Effector memory CD8-positive, alpha-beta T cell (primary cell): Measurements from ENCODE around the gene RALGAPA2.
A peak's percentile ranks its signal among the peaks of the same experiment; 100 is the strongest.

Experiments used
- ATAC-seq: fragments of 150-1000 bp; cut with Tn5 transposase; replicated peaks from 2 replicates; pipeline ENCODE4 v1.10.0; 2021; ENCODE audit warnings: mild to moderate bottlenecking, moderate library complexity
- DNase-seq, 3 experiments: peaks; one replicate each; pipeline ENCODE4 v3.0.0; 2021
- H3K27ac Mint-ChIP-seq, 2 donors: one replicate each; pipeline ENCODE4 v1.8.0; 2022; ENCODE audit warnings: mild to moderate bottlenecking in 2 of 2, mixed read lengths in 2 of 2, moderate library complexity in 2 of 2
- H3K27me3 Mint-ChIP-seq, 2 donors: one replicate each; pipeline ENCODE4 v1.8.0; 2022; ENCODE audit warnings: mixed read lengths in 2 of 2
- H3K36me3 Mint-ChIP-seq: one replicate; pipeline ENCODE4 v1.8.0; 2022; ENCODE audit warnings: mild to moderate bottlenecking, moderate library complexity, mixed read lengths; ENCODE audit not compliant: insufficient read depth
- H3K4me1 Mint-ChIP-seq, 2 donors: one replicate each; pipeline ENCODE4 v1.8.0; 2022; ENCODE audit warnings: low read depth in 2 of 2, mixed read lengths in 2 of 2
- H3K4me3 Mint-ChIP-seq, 2 donors: one replicate each; pipeline ENCODE4 v1.8.0; 2022; ENCODE audit warnings: mild to moderate bottlenecking in 2 of 2, mixed read lengths in 2 of 2, moderate library complexity in 2 of 2
- H3K9me3 Mint-ChIP-seq, 2 donors: one replicate each; pipeline ENCODE4 v1.8.0; 2022; ENCODE audit warnings: mixed read lengths in 2 of 2

Gene RALGAPA2

GRCh38 chr20:20369250-20370093, 343.0 kb downstream of the RALGAPA2 start:
- ATAC-seq (no peak), DNase-seq (no peak)
- Mint-ChIP-seq H3K27ac (no peak overlapping the region), H3K27me3 (peaks cover 66 to 84% of the 10 kb centered on the region in 2 donors), H3K36me3 (peaks cover 3% of the 10 kb centered on the region), H3K9me3 (no peaks in the 10 kb centered on the region), H3K4me3 (peak overlapping the region; percentile 67 to 74), H3K4me1 (peaks cover 6 to 13% of the 10 kb centered on the region in 2 donors)

GRCh38 chr20:20368418-20369249, 343.8 kb downstream of the RALGAPA2 start:
- ATAC-seq = no peak

GRCh38 chr20:20367575-20368417, 344.6 kb downstream of the RALGAPA2 start, which contains the start of gene INSM1:
Gene INSM1, plus strand, starts transcription at chr20:20368104. Its CDS starts 164 bp downstream, at chr20:20368268.
- ATAC-seq = no peak
- DNase-seq = no peak
- Mint-ChIP-seq H3K27me3 (peaks cover 71 to 84% of the 10 kb centered on the region in 2 donors), H3K27ac (no peak within 1 kb of the TSS), H3K9me3 (no peaks in the 10 kb centered on the region), H3K4me3 (peak within 1 kb of the TSS; percentile 46 to 50), H3K4me1 (peaks cover 14 to 21% of the 10 kb centered on the region in 2 donors), H3K36me3 (peaks cover 3% of the 10 kb centered on the region)

More at GRCh38 chr20:20368418-20369249, 343.8 kb downstream of the RALGAPA2 start:
- Mint-ChIP-seq H3K27ac (no peak overlapping the region), H3K36me3 (peaks cover 3% of the 10 kb centered on the region), H3K9me3 (no peaks in the 10 kb centered on the region), H3K4me3 (peak overlapping the region in 1 of 2 donors; percentile 25), H3K4me1 (peaks cover 9 to 16% of the 10 kb centered on the region in 2 donors), H3K27me3 (peaks cover 64 to 84% of the 10 kb centered on the region in 2 donors)
- DNase-seq = no peak

GRCh38 chr20:20366876-20367574, 345.4 kb downstream of the RALGAPA2 start:
- peak overlapping the region; percentile 46 to 50 for H3K4me3 Mint-ChIP-seq
- peaks cover 69 to 84% of the 10 kb centered on the region in 2 donors for H3K27me3 Mint-ChIP-seq
- DNase-seq = no peak
- ATAC-seq = no peak
- H3K4me1 Mint-ChIP-seq = peaks cover 15 to 26% of the 10 kb centered on the region in 2 donors
- H3K9me3 Mint-ChIP-seq = no peaks in the 10 kb centered on the region
- H3K36me3 Mint-ChIP-seq = peaks cover 3% of the 10 kb centered on the region
- no peak overlapping the region for H3K27ac Mint-ChIP-seq

- DNase-seq = no peak
- Mint-ChIP-seq H3K4me3 (peak overlapping the region in 1 of 2 donors; percentile 31), H3K36me3 (peaks cover 3% of the 10 kb centered on the region), H3K27ac (no peak overlapping the region), H3K4me1 (peaks cover 15 to 26% of the 10 kb centered on the region in 2 donors), H3K27me3 (peaks cover 67 to 84% of the 10 kb centered on the region in 2 donors), H3K9me3 (no peaks in the 10 kb centered on the region)
- ATAC-seq = no peak
Measured at GRCh38 chr20:20366551-20366875, 345.9 kb downstream of the RALGAPA2 start.

GRCh38 chr20:20365480-20366161, 346.8 kb downstream of the RALGAPA2 start:
- DNase-seq (no peak), ATAC-seq (no peak)
- peaks cover 67 to 84% of the 10 kb centered on the region in 2 donors for H3K27me3 Mint-ChIP-seq
- peak overlapping the region in 1 of 2 donors; percentile 10 for H3K4me3 Mint-ChIP-seq
- H3K4me1 Mint-ChIP-seq = peaks cover 18 to 32% of the 10 kb centered on the region in 2 donors
- peaks cover 3% of the 10 kb centered on the region for H3K36me3 Mint-ChIP-seq
- no peaks in the 10 kb centered on the region for H3K9me3 Mint-ChIP-seq
- H3K27ac Mint-ChIP-seq = no peak overlapping the region

GRCh38 chr20:20364593-20365479, 347.6 kb downstream of the RALGAPA2 start:
- no peak for ATAC-seq
- DNase-seq = no peak
- Mint-ChIP-seq H3K9me3 (no peaks in the 10 kb centered on the region), H3K27ac (no peak overlapping the region), H3K4me3 (peak overlapping the region in 1 of 2 donors; percentile 10), H3K4me1 (peaks cover 19 to 37% of the 10 kb centered on the region in 2 donors), H3K36me3 (peaks cover 3% of the 10 kb centered on the region), H3K27me3 (peaks cover 63 to 84% of the 10 kb centered on the region in 2 donors)

- Mint-ChIP-seq H3K36me3 (peaks cover 3% of the 10 kb centered on the region), H3K9me3 (no peaks in the 10 kb centered on the region), H3K27me3 (peaks cover 65 to 85% of the 10 kb centered on the region in 2 donors), H3K4me3 (peak overlapping the region; percentile 9 to 40), H3K27ac (no peak overlapping the region), H3K4me1 (peaks cover 23 to 40% of the 10 kb centered on the region in 2 donors)
- ATAC-seq (no peak), DNase-seq (no peak)
Measured at GRCh38 chr20:20363799-20364592, 348.4 kb downstream of the RALGAPA2 start.

GRCh38 chr20:20363434-20363798, 349.0 kb downstream of the RALGAPA2 start:
- no peak for ATAC-seq
- H3K4me3 Mint-ChIP-seq = peak overlapping the region; percentile 9 to 21
- H3K36me3 Mint-ChIP-seq = peaks cover 3% of the 10 kb centered on the region
- DNase-seq = no peak
- no peaks in the 10 kb centered on the region for H3K9me3 Mint-ChIP-seq
- peaks cover 65 to 85% of the 10 kb centered on the region in 2 donors for H3K27me3 Mint-ChIP-seq
- no peak overlapping the region for H3K27ac Mint-ChIP-seq
- peaks cover 23 to 40% of the 10 kb centered on the region in 2 donors for H3K4me1 Mint-ChIP-seq

GRCh38 chr20:20362774-20363433, 349.5 kb downstream of the RALGAPA2 start:
- H3K27me3 Mint-ChIP-seq = peaks cover 65 to 85% of the 10 kb centered on the region in 2 donors
- H3K27ac Mint-ChIP-seq = no peak overlapping the region
- peaks cover 3% of the 10 kb centered on the region for H3K36me3 Mint-ChIP-seq
- DNase-seq = no peak
- peak overlapping the region; percentile 9 to 21 for H3K4me3 Mint-ChIP-seq
- H3K4me1 Mint-ChIP-seq = peaks cover 23 to 40% of the 10 kb centered on the region in 2 donors
- ATAC-seq = no peak
- H3K9me3 Mint-ChIP-seq = no peaks in the 10 kb centered on the region
